Adrenal gland (tissue), 12 donors: ENCODE measurements around the gene COQ10B. TPM values are rescaled to one million over a fixed set of nuclear protein-coding genes. Genes with fewer than 3 reads are reported as not detected.
A peak's percentile ranks its signal among the peaks of the same experiment; 100 is the strongest.
"Not testable (repeated sequence)": the region's sequence is repeated elsewhere in the genome, so short reads cannot be mapped to it uniquely, and the experiment has no call there.

Experiments used
- DNase-seq, 7 donors: peaks; one replicate each; pipeline ENCODE4 v3.0.0-alpha.2; 2019 to 2020
- H3K27ac ChIP-seq, 5 donors: fragments of 200-600 bp; sonication (generic) in 4 of 5; 1 replicate in 3 of 5; 2 replicates in 2 of 5; pipeline versions ENCODE4 v1.5.1 to v1.8.0; 2016 to 2020; ENCODE audit warnings: mild to moderate bottlenecking in 1 of 5
- H3K27me3 ChIP-seq: fragments of 200-600 bp; 2 replicates; pipeline ENCODE4 v1.8.0; 2021
- H3K36me3 ChIP-seq, 2 donors: fragments of 200-600 bp; replicated peaks in 1 of 2; 1 replicate in 1 of 2; 2 replicates in 1 of 2; pipeline versions ENCODE4 v1.5.1 to v1.8.0; 2018 to 2022
- H3K4me1 ChIP-seq, 2 donors: fragments of 200-600 bp; replicated peaks in 1 of 2; 1 replicate in 1 of 2; 2 replicates in 1 of 2; pipeline versions ENCODE4 v1.5.1 to v1.8.0; 2018 to 2021
- H3K4me3 ChIP-seq, 4 donors: fragments of 200-600 bp; sonication (generic) in 3 of 4; one replicate each; pipeline ENCODE4 v1.5.1; 2016 to 2018
- H3K9me3 ChIP-seq, 3 donors: fragments of 200-600 bp; sonication (generic) in 1 of 3; replicated peaks in 1 of 3; 1 replicate in 2 of 3; 2 replicates in 1 of 3; pipeline versions ENCODE4 v1.5.1 to v1.8.0; 2016 to 2021
- POLR2A ChIP-seq, 2 donors: fragments of 450-650 bp; IDR thresholded peaks; one replicate each; pipeline ENCODE4 v1.6.1; 2017; ENCODE audit warnings: antibody characterized with exemption in 2 of 2, mild to moderate bottlenecking in 2 of 2, moderate library complexity in 1 of 2
- WGBS, 4 donors: extraction: QIAGEN DNeasy Blood & Tissue Kit in 2 of 4; methylation state at CpG; one replicate each; pipeline versions ENCODE4 v1.1.5 to v1.1.7; 2013 to 2017; 5-methylcytosine and 5-hydroxymethylcytosine counted together
- intact Hi-C, 2 donors: fragments of 100-400 bp; cut with DNase I; formaldehyde crosslinking; loops; one replicate each; pipeline versions ENCODE4 v1.14.1 to v1.15.0; 2022 to 2023
- polyA plus RNA-seq, 3 donors: library from polyadenylated mRNA; stranded (reverse); fragments of 200-250 nt in 2 of 3; fragments of 350-450 nt in 1 of 3; fragmentation: Illumina TruSeq in 1 of 3; extraction: RNeasy Lipid Tissue Mini Kit (QIAGEN cat#74804) in 1 of 3; gene quantifications; one replicate each; pipeline ENCODE4 v1.2.3, GENCODE V29; 2013 to 2014
- total RNA-seq, 9 donors: library from RNA; depleted of rRNA in 4 of 9; stranded (reverse); fragments of >200 nt in 4 of 9; fragments of 120-200 nt in 1 of 9; fragmentation: NEBNext Ultra II Directional in 1 of 9; extraction: Animal tissue kit (Norgen Biotek cat#: 25700) in 1 of 9; gene quantifications; one replicate each; pipeline versions ENCODE4 v1.1.0 to v1.2.4, GENCODE V29; 2013 to 2023
- TF ChIP-seq, protein P1 (sequence below), 6 experiments: fragments of 450-650 bp in 4 of 6; fragments of 200-600 bp in 2 of 6; sonication (generic) in 1 of 6; IDR thresholded peaks; 1 replicate in 5 of 6; 2 replicates in 1 of 6; pipeline versions ENCODE4 v1.5.1 to v1.8.0; 2016 to 2021; ENCODE audit warnings: antibody characterized with exemption in 6 of 6, mild to moderate bottlenecking in 2 of 6, moderate library complexity in 1 of 6
- donor health status: healthy with polysubstance abuse.
- donor health status: Bipolar disorder and iron deficiency.
- donor health status: DM: yes; HTN: yes; CAD: no.
- donor health status: DM: no; HTN: no; CAD: no.
- donor health status: DM: no; HTN: no; CAD: no.
- donor health status: DM: yes; HTN: yes; CAD: no.

Gene COQ10B
- total and polyA plus RNA-seq, 12 donors = 22.3 to 63.5 (median 37.8) TPM

DNA sequence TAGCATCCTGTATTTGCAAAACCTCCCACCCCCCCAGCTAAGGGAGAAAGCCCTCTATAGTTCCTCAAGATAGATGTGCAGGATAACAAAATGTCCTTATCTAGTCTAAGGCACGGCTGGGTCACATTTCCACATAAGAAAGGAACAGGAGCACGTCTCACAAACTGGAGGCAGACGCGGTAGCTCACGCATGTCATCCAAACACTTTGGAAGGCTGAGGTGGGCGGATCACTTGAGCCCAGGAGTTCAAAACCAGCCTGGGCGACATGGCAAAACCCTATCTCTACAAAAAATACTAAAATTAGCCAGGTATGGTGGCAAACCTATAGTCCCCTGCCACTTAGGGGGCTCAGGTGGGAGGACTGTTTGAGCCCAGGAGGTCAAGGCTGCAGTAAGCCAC lies 27.8 kb upstream of the COQ10B start:
- intact Hi-C loops = no loop called here
- Histone ChIP-seq H3K4me3 (peak overlapping the region in 1 of 4 donors; percentile 1), H3K4me1 (peaks cover 43 to 78% of the 10 kb centered on the region in 2 donors), H3K27ac (peak overlapping the region in 2 of 5 donors; percentile 42 to 72), H3K9me3 (no peaks in the 10 kb centered on the region), H3K27me3 (no peaks in the 10 kb centered on the region), H3K36me3 (peaks cover 0 to 25% of the 10 kb centered on the region in 2 donors)
- no peak for DNase-seq
- WGBS, 4 donors = 41 to 42% (median 41%) methylated on average over 7 of the region's 7 CpGs
- TF ChIP-seq, protein P1, sequence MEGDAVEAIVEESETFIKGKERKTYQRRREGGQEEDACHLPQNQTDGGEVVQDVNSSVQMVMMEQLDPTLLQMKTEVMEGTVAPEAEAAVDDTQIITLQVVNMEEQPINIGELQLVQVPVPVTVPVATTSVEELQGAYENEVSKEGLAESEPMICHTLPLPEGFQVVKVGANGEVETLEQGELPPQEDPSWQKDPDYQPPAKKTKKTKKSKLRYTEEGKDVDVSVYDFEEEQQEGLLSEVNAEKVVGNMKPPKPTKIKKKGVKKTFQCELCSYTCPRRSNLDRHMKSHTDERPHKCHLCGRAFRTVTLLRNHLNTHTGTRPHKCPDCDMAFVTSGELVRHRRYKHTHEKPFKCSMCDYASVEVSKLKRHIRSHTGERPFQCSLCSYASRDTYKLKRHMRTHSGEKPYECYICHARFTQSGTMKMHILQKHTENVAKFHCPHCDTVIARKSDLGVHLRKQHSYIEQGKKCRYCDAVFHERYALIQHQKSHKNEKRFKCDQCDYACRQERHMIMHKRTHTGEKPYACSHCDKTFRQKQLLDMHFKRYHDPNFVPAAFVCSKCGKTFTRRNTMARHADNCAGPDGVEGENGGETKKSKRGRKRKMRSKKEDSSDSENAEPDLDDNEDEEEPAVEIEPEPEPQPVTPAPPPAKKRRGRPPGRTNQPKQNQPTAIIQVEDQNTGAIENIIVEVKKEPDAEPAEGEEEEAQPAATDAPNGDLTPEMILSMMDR (IDR thresholded peaks at IDR 0.05) = no peak
- no peak for TF ChIP-seq POLR2A (IDR thresholded peaks at IDR 0.05)

DNA sequence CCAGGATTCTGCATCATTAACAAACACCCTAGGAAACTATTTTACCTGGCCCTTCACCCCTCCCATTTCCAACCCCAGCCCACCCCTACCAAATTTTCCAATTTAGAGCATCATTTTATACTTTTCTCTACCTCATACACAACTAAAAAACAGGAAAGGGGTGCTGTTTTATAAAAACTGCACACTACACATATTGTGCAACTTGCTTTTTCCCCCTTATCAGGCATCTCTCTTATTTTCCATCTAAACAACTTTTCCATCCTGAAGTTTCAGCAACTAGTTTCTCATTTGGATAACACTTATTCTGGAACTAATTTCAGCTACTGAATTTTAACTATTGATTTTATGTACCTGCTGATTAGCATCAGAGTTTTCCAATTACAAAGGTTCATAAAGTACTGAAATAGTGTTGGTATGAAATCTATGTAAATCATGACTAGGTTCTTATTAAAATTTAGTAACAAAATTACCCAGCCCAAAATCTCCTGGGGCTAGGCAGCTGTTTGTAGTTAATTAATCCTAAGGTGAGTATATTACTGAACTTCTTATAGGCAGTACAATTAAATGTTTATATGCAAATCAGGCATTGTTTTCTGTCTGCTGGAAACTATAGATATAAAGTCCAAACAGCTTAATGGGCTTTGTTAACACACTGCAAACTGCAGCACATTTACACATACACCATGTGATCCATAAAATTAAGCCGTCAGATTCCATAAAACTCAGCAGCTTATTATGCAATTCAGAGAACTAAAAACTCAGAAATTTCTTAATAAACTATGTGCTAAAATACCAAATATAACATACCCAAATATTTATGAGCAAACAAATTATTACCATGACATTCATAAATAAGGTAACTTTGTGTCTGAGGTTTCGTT lies 26.4 kb upstream of the COQ10B start:
- H3K4me3 ChIP-seq = peak overlapping the region in 1 of 4 donors; percentile 1
- DNase-seq = no peak
- intact Hi-C loops = no loop called here
- H3K36me3 ChIP-seq = peaks cover 0 to 12% of the 10 kb centered on the region in 2 donors
- H3K4me1 ChIP-seq = peaks cover 52 to 92% of the 10 kb centered on the region in 2 donors
- peak overlapping the region in 3 of 5 donors; percentile 6 to 80 (median 72) for H3K27ac ChIP-seq
- no peaks in the 10 kb centered on the region for H3K27me3 ChIP-seq
- H3K9me3 ChIP-seq = no peaks in the 10 kb centered on the region
- WGBS, 4 donors = 44 to 60% (median 49%) methylated on average over 2 of the region's 2 CpGs
- TF ChIP-seq, protein P1 (IDR thresholded peaks at IDR 0.05) = no peak
- TF ChIP-seq POLR2A (IDR thresholded peaks at IDR 0.05) = no peak

DNA sequence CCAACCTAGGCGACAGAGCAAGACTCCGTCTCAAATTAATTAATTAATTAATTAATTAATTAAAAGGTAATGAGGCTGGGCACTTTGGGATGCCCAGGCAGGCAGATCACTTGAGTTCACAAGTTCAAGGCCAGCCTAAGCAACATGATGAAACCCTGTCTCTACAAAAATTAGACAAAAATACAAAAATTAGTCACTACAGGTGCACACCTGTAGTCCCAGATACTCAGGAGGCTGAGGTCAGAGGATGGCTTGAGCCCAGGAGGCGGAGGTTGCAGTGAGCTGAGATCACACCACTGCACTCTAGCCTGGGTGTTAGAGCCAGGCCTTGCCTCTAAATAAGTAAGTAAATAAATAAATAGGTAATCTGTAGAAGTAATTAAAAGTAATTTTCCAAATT lies 25.4 kb upstream of the COQ10B start:
- H3K27ac ChIP-seq = peak overlapping the region in 3 of 5 donors; percentile 49 to 80 (median 72)
- intact Hi-C loops = no loop called here
- DNase-seq = no peak
- 92 to 96% (median 94%) methylated on average over 3 of the region's 3 CpGs for WGBS, 4 donors
- no peaks in the 10 kb centered on the region for H3K9me3 ChIP-seq
- H3K4me3 ChIP-seq = no peak overlapping the region
- TF ChIP-seq, protein P1 (IDR thresholded peaks at IDR 0.05) = no peak
- H3K27me3 ChIP-seq = no peaks in the 10 kb centered on the region
- H3K4me1 ChIP-seq = peaks cover 62 to 98% of the 10 kb centered on the region in 2 donors
- peaks cover 0 to 3% of the 10 kb centered on the region in 2 donors for H3K36me3 ChIP-seq

DNA sequence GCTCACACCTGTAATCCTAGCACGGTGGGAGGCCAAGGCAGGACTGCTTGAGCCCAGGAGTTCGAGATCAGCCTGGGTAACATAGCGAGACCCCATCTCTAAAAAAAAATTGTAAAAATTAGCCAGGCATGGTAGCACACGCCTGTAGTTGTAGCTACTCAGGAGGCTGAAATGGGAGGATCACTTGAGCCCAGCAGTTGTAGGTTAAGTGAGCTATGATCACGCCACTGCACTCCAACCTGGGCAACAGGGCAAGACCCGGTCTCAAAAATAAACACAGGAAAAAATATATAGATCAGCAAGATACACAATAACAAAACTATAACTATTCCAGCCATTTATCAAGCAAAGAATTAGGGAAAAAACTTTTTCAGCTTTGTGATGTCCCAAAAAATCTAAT lies 21.5 kb upstream of the COQ10B start:
- intact Hi-C loops = no loop called here
- no peaks in the 10 kb centered on the region for H3K27me3 ChIP-seq
- 48 to 63% (median 55%) methylated on average over 6 of the region's 6 CpGs for WGBS, 4 donors
- TF ChIP-seq, protein P1 (IDR thresholded peaks at IDR 0.05) = no peak
- TF ChIP-seq POLR2A (IDR thresholded peaks at IDR 0.05) = no peak
- peaks cover 62 to 74% of the 10 kb centered on the region in 2 donors for H3K4me1 ChIP-seq
- peak overlapping the region in 2 of 5 donors; percentile 69 to 73 for H3K27ac ChIP-seq
- no peaks in the 10 kb centered on the region for H3K9me3 ChIP-seq
- H3K36me3 ChIP-seq = no peaks in the 10 kb centered on the region
- H3K4me3 ChIP-seq = peak overlapping the region in 1 of 4 donors; percentile 82
- no peak for DNase-seq

DNA sequence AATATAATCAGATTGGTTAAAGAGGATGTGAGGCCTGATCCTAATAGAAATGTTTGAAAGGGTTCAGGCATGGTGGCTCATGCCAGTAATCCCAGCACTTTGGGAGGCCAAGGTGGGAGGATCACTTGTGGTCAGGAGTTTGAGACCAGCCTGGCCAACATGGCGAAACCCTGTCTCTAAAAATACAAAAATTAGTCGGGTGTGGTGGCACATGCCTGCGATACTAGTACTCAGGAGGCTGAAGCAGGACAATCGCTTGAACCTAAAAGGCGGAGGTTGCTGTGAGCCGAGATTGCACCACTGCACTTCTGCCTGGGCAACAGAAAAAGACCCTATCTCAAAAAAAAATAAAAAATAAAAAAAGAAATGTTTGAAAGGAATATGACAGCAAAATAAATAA lies 20.8 kb upstream of the COQ10B start:
- H3K36me3 ChIP-seq, H3K9me3 ChIP-seq, H3K27me3 ChIP-seq, intact Hi-C loops, DNase-seq: not testable (repeated sequence)
- WGBS, 4 donors = 62 to 70% (median 69%) methylated on average over 6 of the region's 6 CpGs
- H3K4me1 ChIP-seq = peaks cover 55 to 68% of the 10 kb centered on the region in 2 donors
- H3K27ac ChIP-seq = peak overlapping the region in 1 of 5 donors; percentile 69
- peak overlapping the region in 1 of 4 donors; percentile 82 for H3K4me3 ChIP-seq
